Mesothelial cell of epicardium (in vitro differentiated cells): Measurements from ENCODE around the gene ETV1. TPM values are rescaled to one million over a fixed set of nuclear protein-coding genes. Genes with fewer than 3 reads are reported as not detected.

Source experiments
- DNase-seq, 2 experiments: peaks; one replicate each; pipeline ENCODE4 v3.0.0; 2021; ENCODE audit warnings: low spot score in 2 of 2; ENCODE audit not compliant: unreplicated experiment in 2 of 2
- H3K27ac Mint-ChIP-seq: 2 replicates; pipeline ENCODE4 v1.8.0; 2021; ENCODE audit warnings: mixed read lengths
- H3K27me3 Mint-ChIP-seq: 2 replicates; pipeline ENCODE4 v1.8.0; 2021; ENCODE audit warnings: low read depth, mixed read lengths
- H3K36me3 Mint-ChIP-seq: 2 replicates; pipeline ENCODE4 v1.8.0; 2021; ENCODE audit warnings: mixed read lengths
- H3K4me1 Mint-ChIP-seq: 2 replicates; pipeline ENCODE4 v1.8.0; 2021; ENCODE audit warnings: mixed read lengths
- H3K4me3 Mint-ChIP-seq: 2 replicates; pipeline ENCODE4 v1.8.0; 2021; ENCODE audit warnings: mild to moderate bottlenecking, moderate library complexity, mixed read lengths
- H3K9me3 Mint-ChIP-seq: 2 replicates; pipeline ENCODE4 v1.8.0; 2021; ENCODE audit warnings: mixed read lengths
- CTCF ChIP-seq: fragments of 200-600 bp; sonication (generic); IDR thresholded peaks from one replicate; pipeline ENCODE4 v1.5.0; 2021; ENCODE audit warnings: antibody characterized with exemption; ENCODE audit not compliant: unreplicated experiment
- total RNA-seq: library from RNA; stranded (reverse); gene quantifications from 3 replicates; pipeline ENCODE4 v1.2.1, GENCODE V29; 2021

Gene ETV1
- total RNA-seq, 1 donor from 2014 or later = 23.0 TPM

GRCh38 chr7:13844954-13845353, 144.5 kb downstream of the ETV1 start:
- Mint-ChIP-seq H3K4me3 (no peak overlapping the region), H3K4me1 (peaks cover 8% of the 10 kb centered on the region), H3K36me3 (no peaks in the 10 kb centered on the region), H3K27me3 (no peaks in the 10 kb centered on the region), H3K9me3 (no peaks in the 10 kb centered on the region), H3K27ac (no peak overlapping the region)
- DNase-seq = no peak
- no peak for TF ChIP-seq CTCF

GRCh38 chr7:13841284-13841683, 148.2 kb downstream of the ETV1 start:
- no peak for DNase-seq
- H3K27ac Mint-ChIP-seq = no peak overlapping the region
- no peaks in the 10 kb centered on the region for H3K9me3 Mint-ChIP-seq
- H3K4me3 Mint-ChIP-seq = no peak overlapping the region
- no peaks in the 10 kb centered on the region for H3K36me3 Mint-ChIP-seq
- peaks cover 5% of the 10 kb centered on the region for H3K4me1 Mint-ChIP-seq
- no peaks in the 10 kb centered on the region for H3K27me3 Mint-ChIP-seq
- no peak for TF ChIP-seq CTCF
